SK-N-MC (cell line): ENCODE data around the gene TIMM8A.

Source experiments
- DNase-seq: peaks from one replicate; pipeline ENCODE4 v3.0.0-alpha.2; 2011; ENCODE audit warnings: low read depth, low spot score
- H3K27ac ChIP-seq: fragments of 200-600 bp; sonication (generic); 2 replicates; pipeline ENCODE4 v1.5.1; 2016; ENCODE audit warnings: mixed run types
- H3K36me3 ChIP-seq: fragments of 200-600 bp; sonication (generic); 2 replicates; pipeline ENCODE4 v1.6.1; 2017; ENCODE audit warnings: antibody characterized with exemption, low read length, mixed read lengths; ENCODE audit not compliant: insufficient read depth
- H3K4me3 ChIP-seq: fragments of 200-600 bp; sonication (generic); 2 replicates; pipeline ENCODE4 v1.5.1; 2016
- H3K9ac ChIP-seq: fragments of 200-600 bp; sonication (generic); 2 replicates; pipeline ENCODE4 v1.8.0; 2017; ENCODE audit warnings: mixed run types, mixed read lengths; ENCODE audit not compliant: insufficient read length
- H3K9me3 ChIP-seq: fragments of 200-600 bp; sonication (generic); 2 replicates; pipeline ENCODE4 v1.6.1; 2017; ENCODE audit warnings: low read depth, mild to moderate bottlenecking, antibody characterized with exemption, low read length, moderate library complexity, mixed read lengths
- EZH2 ChIP-seq: fragments of 200-600 bp; sonication (generic); IDR thresholded peaks from one replicate; pipeline ENCODE4 v1.6.1; 2017; ENCODE audit warnings: antibody characterized with exemption
- FOXP2 ChIP-seq: optimal IDR thresholded peaks from 2 replicates; pipeline ENCODE3; 2011; ENCODE audit warnings: mild to moderate bottlenecking, moderate library complexity; ENCODE audit not compliant: insufficient read depth; ENCODE audit errors: extremely low read length, control extremely low read depth
- POLR2AphosphoS5 ChIP-seq: IDR thresholded peaks from 2 replicates; pipeline ENCODE4 v1.6.1; 2012; ENCODE audit warnings: mild to moderate bottlenecking, low read depth, low read length, borderline replicate concordance

The TIMM8A gene

DNA sequence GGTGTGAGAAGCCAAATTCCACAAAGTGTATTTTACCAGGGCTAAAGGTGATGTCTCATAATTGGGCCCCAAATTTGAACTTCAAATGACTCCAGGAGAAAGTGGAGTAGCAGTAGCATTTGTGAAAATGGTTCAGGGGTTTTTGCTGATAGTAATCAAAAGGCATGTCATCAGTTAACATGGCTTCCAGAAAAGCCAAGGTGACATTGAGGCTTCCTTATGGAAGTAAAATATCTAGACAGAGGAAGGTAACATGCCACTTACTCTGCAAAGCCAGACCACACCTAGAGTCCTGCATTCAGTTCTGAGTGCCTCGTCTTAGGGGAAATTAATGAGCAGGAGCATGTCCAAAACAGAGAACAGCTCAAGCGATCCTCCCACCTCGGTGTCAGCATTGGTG, 40.1 kb upstream of the TIMM8A start:
- Histone ChIP-seq H3K36me3 (peaks cover 24% of the 10 kb centered on the region), H3K9me3 (no peaks in the 10 kb centered on the region), H3K9ac (no peak overlapping the region), H3K4me3 (no peak overlapping the region), H3K27ac (no peak overlapping the region)
- no peak for TF ChIP-seq POLR2AphosphoS5
- no peak for TF ChIP-seq EZH2
- TF ChIP-seq FOXP2 = no peak
- DNase-seq = no peak

- H3K27ac ChIP-seq = no peak overlapping the region
- no peak for DNase-seq
- no peak for TF ChIP-seq EZH2
- no peak for TF ChIP-seq FOXP2
- no peak for TF ChIP-seq POLR2AphosphoS5
- H3K36me3 ChIP-seq = peaks cover 3% of the 10 kb centered on the region
- no peaks in the 10 kb centered on the region for H3K9me3 ChIP-seq
- no peak overlapping the region for H3K9ac ChIP-seq
- H3K4me3 ChIP-seq = no peak overlapping the region
Measured at GRCh38 chrX:101386542-101386885, 38.0 kb upstream of the TIMM8A start.

GRCh38 chrX:101385795-101386541, 37.4 kb upstream of the TIMM8A start, which contains the start of gene BTK:
TSS of gene BTK (minus strand) at chrX:101386191. CDS start at chrX:101375284, 10,907 bp downstream.
- Histone ChIP-seq H3K9ac (no peak within 1 kb of the TSS), H3K27ac (no peak within 1 kb of the TSS)
- TF ChIP-seq EZH2 = no peak
- no peak for TF ChIP-seq POLR2AphosphoS5
- TF ChIP-seq FOXP2 = no peak

GRCh38 chrX:101385026-101385684, 36.6 kb upstream of the TIMM8A start:
- H3K36me3 ChIP-seq = no peaks in the 10 kb centered on the region
- no peak overlapping the region for H3K27ac ChIP-seq
- no peak overlapping the region for H3K4me3 ChIP-seq
- DNase-seq = no peak
- no peaks in the 10 kb centered on the region for H3K9me3 ChIP-seq
- no peak overlapping the region for H3K9ac ChIP-seq
- no peak for TF ChIP-seq FOXP2
- TF ChIP-seq POLR2AphosphoS5 = no peak
- TF ChIP-seq EZH2 = no peak

More at GRCh38 chrX:101385795-101386541, 37.4 kb upstream of the TIMM8A start, which contains the start of gene BTK:
- no peak for DNase-seq
- H3K36me3 ChIP-seq = no peaks in the 10 kb centered on the region
- H3K4me3 ChIP-seq = no peak within 1 kb of the TSS
- no peaks in the 10 kb centered on the region for H3K9me3 ChIP-seq

- DNase-seq = no peak
- no peak for TF ChIP-seq FOXP2
- TF ChIP-seq POLR2AphosphoS5 = no peak
- TF ChIP-seq EZH2 = no peak
Measured at GRCh38 chrX:101383679-101384205, 35.2 kb upstream of the TIMM8A start.

GRCh38 chrX:101377547-101377946, 29.0 kb upstream of the TIMM8A start:
- H3K4me3 ChIP-seq = no peak overlapping the region
- H3K9me3 ChIP-seq = no peaks in the 10 kb centered on the region
- H3K36me3 ChIP-seq = no peaks in the 10 kb centered on the region
- H3K27ac ChIP-seq = no peak overlapping the region
- no peak overlapping the region for H3K9ac ChIP-seq
- no peak for TF ChIP-seq EZH2
- no peak for TF ChIP-seq POLR2AphosphoS5
- TF ChIP-seq FOXP2 = no peak
- DNase-seq = no peak

More at GRCh38 chrX:101383679-101384205, 35.2 kb upstream of the TIMM8A start:
- Histone ChIP-seq H3K9ac (no peak overlapping the region), H3K4me3 (no peak overlapping the region), H3K27ac (no peak overlapping the region), H3K36me3 (no peaks in the 10 kb centered on the region), H3K9me3 (no peaks in the 10 kb centered on the region)

DNA sequence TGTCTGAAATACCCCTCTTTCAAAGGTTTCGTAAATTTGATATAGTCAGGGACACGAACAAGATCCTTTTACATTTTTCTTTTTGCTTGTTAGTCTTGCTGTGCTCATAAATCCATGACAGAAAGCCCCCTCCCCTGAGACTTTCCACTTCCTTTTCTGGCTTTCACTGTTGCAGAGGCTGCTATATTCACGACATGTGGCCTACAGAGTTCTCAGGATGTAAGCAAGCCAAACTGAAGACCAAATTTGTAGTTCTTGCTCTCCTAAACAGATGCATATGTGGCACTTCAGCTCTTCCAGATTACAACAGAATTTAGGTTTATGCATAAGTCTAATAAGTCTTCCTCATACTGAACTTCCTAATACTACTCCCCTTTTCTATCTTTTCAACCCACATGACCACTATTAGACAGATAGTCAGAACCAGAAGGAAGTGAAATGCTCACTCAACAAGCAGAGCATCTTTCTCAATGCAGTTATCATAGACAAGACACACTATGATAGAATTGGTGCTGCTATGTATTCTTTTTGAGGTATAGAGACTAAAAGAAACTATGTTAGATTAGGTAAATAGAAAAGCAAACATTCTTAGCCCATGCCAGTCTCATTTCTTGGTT, 22.5 kb upstream of the TIMM8A start:
- no peaks in the 10 kb centered on the region for H3K9me3 ChIP-seq
- no peak for DNase-seq
- no peak overlapping the region for H3K9ac ChIP-seq
- 0 out of 2 replicates have a peak overlapping the region, but pooled peaks have one; percentile 18 for H3K4me3 ChIP-seq
- H3K36me3 ChIP-seq = no peaks in the 10 kb centered on the region
- TF ChIP-seq POLR2AphosphoS5 = no peak
- no peak for TF ChIP-seq FOXP2
- no peak for TF ChIP-seq EZH2
- H3K27ac ChIP-seq = peak overlapping the region; percentile 62; the same call in 1 of the 2 replicates

DNA sequence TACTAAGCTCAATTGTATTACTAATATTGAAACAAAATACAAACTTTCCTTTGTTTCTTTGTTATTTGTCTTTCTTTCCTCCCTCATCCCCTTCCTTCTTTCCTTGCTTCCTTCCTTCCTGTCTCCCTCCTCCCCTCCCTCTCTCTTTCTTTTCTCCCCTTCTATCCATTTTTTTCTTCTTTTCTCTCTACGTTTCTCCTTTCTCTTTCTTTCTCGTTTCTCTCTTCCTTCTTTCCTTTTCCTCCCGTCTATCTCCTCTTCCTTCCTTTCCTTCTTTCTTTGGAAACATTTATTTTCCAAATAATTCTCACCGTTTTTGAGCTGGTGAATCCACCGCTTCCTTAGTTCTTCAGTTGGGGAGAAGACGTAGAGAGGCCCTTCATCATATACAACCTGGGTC, 21.1 kb upstream of the TIMM8A start:
- Histone ChIP-seq H3K9me3 (no peaks in the 10 kb centered on the region), H3K27ac (no peak overlapping the region), H3K9ac (no peak overlapping the region), H3K4me3 (no peak overlapping the region), H3K36me3 (no peaks in the 10 kb centered on the region)
- DNase-seq = no peak
- TF ChIP-seq FOXP2 (no peak), POLR2AphosphoS5 (no peak), EZH2 (no peak)
